GM21786 (cell line): Measurements from ENCODE around the gene KDM2A.
"Not testable (repeated sequence)": the region's sequence is repeated elsewhere in the genome, so short reads cannot be mapped to it uniquely, and the experiment has no call there.

Source experiments
- ATAC-seq: cut with Tn5 transposase; IDR thresholded peaks from one replicate; pipeline ENCODE4 v1.9.1; 2021; ENCODE audit not compliant: unreplicated experiment

The KDM2A gene

GRCh38 chr11:67167091-67167490, 48.0 kb downstream of the KDM2A start:
- no peak for ATAC-seq

- no peak for ATAC-seq
Observed at GRCh38 chr11:67167719-67168118, 48.7 kb downstream of the KDM2A start.

DNA sequence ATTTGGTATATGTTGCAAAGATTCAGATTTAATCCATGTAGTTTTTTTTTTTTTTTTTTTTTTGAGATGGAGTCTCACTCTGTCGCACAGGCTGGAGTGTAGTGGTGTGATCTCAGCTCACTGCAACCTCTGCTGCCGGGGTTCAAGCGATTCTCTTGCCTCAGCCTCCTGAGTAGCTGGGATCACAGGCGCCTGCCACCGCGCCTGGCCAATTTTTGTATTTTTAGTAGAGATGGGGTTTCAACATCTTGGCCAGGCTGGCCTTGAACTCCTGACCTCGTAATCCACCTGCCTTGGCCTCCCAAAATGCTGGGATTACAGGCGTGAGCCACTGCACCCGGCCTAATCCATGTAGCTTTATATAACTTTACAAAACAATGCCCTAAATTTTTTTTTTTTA, 49.8 kb downstream of the KDM2A start:
- ATAC-seq = not testable (repeated sequence)

DNA sequence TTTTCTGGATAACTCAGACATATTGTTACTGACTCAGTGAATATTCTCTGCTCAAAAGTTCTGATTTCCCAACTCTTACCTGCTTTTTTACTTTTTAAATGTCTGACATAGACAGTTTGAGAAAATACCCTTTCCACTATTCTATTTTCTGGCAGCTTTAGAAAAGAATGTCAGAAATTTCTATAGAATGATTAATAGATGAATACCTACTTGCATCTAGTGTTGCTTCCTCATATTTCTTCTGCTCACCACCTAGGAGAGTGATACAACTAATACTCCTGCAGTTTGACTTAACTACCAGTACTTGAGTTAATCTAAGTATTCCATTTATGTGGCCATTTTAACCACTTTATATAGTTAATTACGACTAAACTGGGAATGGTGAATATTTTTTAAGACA, 55.2 kb downstream of the KDM2A start:
- no peak for ATAC-seq

GRCh38 chr11:67177399-67178281, 58.6 kb downstream of the KDM2A start:
- ATAC-seq = no peak

- no peak for ATAC-seq
Observed at GRCh38 chr11:67178421-67178820, 59.4 kb downstream of the KDM2A start.

GRCh38 chr11:67178878-67179277, 59.8 kb downstream of the KDM2A start:
- no peak for ATAC-seq

DNA sequence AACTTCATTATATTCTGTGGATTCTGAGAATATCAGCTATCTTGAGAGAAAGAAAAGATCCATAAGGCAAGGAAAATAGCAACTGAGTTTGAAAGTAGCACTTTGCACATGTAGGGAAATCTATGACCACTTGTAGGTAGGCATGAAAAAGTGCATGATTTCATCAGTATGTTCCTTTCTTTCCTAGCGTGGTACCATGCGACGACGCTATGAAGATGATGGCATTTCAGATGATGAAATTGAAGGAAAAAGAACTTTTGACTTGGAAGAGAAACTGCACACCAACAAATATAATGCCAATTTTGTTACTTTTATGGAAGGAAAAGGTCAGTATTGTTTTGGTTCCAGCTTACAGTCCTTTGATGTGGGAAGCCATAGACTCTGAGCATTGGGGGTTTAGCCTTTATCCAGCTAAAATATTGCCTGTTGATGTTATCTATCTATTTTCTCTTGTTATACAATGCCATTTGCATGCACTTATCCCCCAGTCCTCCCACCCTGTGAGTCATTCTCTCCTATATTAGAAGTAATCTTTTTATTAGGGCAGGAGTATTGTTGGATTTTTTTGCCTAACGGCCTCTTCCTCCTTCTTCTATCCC, 60.9 kb downstream of the KDM2A start:
- ATAC-seq = no peak

DNA sequence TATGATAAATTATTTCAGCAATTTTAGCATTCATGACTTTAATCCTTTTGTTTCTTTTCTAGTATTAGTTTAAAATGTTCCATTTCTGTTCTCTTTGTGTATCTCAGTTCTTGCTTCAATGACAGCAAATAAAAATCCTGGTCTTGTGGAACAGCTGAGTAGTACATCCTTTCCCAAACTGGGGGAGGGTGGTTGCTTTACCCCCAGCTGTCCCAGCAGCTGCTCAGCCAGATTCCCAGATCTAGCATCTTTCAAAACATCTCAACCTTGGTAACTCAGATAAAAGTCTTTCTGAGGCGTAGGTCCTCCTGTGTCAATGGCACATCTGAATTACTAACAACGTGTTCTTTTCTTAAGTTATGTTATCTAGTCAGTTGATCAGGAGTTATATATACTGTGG, 75.0 kb downstream of the KDM2A start:
- no peak for ATAC-seq

DNA sequence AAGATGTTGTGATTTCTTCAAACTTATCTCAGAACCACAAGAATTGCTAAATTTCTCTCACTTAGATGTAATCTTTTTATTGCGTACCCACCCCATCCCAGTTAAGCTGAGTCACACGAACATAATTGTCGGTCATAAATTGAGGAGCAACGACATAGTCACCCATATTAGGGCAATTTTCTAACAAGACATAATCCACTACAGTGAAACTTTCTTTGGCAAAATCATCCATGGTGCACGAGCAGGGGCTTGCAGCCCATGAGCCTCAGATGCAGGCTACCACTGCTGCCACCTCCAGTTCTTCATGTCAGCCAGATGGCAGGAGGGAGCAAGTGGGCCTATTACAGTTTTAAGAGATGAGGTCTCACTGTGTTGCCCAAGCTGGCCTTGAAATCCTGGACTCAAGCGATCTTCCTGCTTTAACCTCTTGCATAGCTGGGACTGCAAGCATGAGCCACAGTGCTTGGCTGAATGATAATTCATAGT, 77.0 kb downstream of the KDM2A start:
- ATAC-seq = no peak

- no peak for ATAC-seq
Observed at GRCh38 chr11:67197606-67198005, 78.5 kb downstream of the KDM2A start.

DNA sequence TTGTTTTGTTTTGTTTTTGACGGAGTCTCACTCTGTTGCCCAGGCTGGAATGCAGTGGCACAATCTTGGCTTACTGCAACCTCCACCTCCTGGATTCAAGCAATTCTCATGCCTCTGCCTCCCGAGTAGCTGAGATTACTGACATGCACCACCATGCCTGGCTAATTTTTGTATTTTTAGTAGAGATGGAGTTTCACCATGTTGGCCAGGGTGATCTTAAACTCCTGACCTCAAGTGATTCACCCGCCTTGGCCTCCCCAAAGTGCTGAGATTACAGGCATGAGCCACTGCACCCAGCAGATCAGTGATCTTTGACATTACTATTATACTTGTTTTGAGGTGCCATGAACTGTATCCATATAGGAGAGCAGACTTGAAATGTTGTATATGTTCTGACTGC, 79.7 kb downstream of the KDM2A start:
- not testable (repeated sequence) for ATAC-seq

DNA sequence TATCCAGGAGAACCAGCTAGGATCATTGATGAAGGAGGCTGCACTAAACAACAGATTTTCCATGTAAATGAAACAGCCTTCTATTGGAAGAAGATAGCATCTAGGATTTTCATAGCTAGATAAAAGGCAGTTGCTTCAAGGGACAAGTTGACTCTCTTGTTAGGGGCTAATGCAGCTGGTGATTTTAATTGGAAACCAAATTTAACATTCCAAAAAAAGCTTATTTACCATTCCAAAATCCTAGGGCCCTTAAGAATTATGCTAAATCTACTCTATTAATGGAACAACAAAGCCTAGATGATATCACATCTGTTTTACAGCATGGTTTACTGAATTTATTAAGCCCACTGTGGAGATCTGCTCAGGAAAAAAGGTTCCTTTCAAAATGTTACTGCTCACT, 80.7 kb downstream of the KDM2A start:
- ATAC-seq = no peak

GRCh38 chr11:67202028-67202427, 83.0 kb downstream of the KDM2A start:
- ATAC-seq = no peak

DNA sequence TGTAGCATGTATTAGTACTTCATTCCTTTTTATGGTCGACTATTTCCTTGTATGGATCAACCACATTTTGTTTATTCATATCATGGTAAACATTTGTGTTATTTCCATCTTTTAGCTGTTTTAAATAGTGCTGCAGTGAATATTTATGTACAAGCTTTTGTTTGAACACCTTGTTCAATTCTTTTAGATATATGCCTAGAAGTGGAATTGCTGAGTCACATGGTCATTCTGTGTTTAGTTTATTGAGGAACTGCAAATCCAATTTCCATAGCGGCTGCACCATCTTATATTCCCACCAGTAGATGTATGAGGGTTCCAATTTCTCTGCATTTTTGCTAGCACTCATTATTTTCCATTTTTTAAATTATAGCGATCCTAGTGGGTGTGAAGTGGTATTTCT, 85.8 kb downstream of the KDM2A start:
- ATAC-seq = no peak

GRCh38 chr11:67209222-67209621, 90.2 kb downstream of the KDM2A start:
- ATAC-seq = not testable (repeated sequence)

DNA sequence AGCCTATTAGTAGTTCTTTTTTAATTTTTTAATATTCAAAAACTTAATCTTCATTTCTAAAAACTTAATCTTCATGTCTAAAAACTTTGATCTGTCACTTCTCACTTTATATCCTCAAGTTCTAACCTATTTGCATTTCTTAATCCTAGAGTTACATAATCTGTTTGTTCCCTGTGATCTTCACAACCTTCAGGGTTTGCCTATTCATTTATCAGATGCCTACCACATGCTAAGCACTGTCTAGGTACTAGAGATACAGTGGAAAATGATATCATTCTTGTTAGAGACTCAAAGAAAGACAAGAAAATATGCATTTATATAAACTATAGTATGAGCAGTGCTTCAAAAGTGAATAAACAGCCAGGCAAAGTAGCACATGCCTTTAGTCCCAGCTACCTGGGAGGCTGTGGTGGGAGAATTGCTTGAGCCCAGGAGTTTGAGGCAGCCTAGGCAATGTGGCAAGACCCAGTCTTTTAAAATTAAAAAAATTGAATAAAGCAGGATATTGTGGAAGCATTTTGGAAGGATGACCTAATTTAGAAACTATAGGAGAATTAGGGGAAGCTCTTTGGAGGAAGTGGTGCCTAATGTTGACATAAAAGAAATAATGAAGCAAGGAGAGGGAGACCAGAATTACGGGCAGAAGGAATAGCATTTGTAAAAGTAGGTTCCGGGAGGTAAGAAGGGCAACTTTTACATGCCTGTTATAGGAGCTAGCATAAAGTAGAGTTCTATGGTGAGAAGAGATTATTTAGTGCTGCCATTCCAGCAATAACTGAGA, 92.8 kb downstream of the KDM2A start:
- ATAC-seq = no peak

DNA sequence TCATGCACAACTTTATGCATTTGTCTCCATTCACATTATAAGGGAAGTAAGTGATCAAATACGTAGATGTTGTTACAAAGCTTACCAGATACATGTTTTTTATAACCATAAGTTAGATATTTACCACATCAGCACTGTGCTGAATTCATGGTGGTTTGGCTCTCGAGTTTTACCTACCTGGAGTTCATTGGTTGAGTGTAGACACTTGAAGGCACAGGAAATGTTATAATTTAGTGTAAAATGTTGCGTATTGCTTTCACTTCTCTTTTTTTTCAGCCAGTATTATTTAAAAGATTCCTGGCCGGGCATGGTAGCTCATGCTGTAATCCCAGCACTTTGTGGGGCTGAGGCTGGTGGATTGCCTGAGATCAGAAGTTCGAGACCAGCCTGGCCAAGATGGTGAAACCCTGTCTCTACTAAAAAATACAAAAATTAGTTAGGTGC, 94.1 kb downstream of the KDM2A start:
- peak; percentile 60 for ATAC-seq

GRCh38 chr11:67227726-67228125, 108.7 kb downstream of the KDM2A start:
- ATAC-seq = no peak

DNA sequence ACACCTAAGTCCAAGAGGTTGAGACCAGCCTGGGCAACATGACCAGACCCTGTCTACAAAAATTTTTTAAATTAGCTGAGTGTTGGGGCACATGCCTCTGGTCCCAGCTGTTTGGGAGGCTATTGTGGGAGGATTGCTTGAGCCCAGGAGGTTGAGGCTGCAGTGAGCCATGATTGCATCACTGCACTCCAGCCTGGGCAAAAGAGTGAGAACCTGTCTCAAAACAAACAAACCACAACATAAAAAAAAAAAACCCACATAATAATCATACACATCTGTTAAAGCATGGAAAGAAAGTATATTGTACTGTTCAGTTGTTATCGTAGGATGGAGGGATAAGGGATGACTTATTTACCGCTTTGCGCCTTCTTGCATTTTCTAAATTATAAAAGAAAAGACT, 111.3 kb downstream of the KDM2A start:
- no peak for ATAC-seq

DNA sequence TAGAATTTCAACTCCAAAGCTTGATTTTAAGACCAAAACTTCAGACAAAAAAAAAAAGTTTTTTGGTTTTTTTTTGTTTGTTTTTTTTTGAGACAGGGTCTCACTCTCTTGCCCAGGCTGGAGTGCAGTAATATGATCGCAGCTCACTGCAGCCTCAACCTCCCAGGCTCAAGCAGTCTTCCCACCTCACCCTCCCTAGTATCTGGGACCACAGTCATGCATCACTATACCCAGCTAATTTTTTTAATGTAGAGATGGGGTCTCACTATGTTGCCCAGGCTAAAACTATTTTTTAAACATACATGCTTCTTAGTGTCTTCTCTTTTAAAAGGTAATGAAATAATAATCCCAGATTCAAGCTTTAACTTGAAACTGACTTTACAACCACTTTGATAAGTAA, 111.8 kb downstream of the KDM2A start:
- ATAC-seq = no peak
